CD14-positive monocyte (primary cell): ENCODE measurements around the gene CSNK2A2. TPM values are rescaled to one million over a fixed set of nuclear protein-coding genes. Genes with fewer than 3 reads are reported as not detected.

Experiments used
- DNase-seq, 3 donors: peaks; one replicate each; pipeline ENCODE4 v3.0.0-alpha.2; 2011 to 2022
- H2AFZ ChIP-seq: 2 replicates; pipeline ENCODE4 v1.6.0; 2012; ENCODE audit warnings: mild to moderate bottlenecking, low read depth, low read length, inconsistent platforms; ENCODE audit not compliant: insufficient read depth, poor library complexity, severe bottlenecking
- H3K27ac ChIP-seq, 2 donors: 1 replicate in 1 of 2; 2 replicates in 1 of 2; pipeline ENCODE4 v1.5.1; 2012 to 2013; ENCODE audit warnings: low read length in 2 of 2, control low read depth in 1 of 2, inconsistent platforms in 1 of 2, low read depth in 1 of 2, mild to moderate bottlenecking in 1 of 2
- H3K27me3 ChIP-seq, 2 donors: one replicate each; pipeline versions ENCODE4 v1.6.0 to v1.6.1; 2011 to 2013; ENCODE audit warnings: low read length in 2 of 2; ENCODE audit not compliant: control insufficient read depth in 2 of 2, insufficient read depth in 2 of 2
- H3K36me3 ChIP-seq, 2 donors: replicated peaks in 1 of 2; 1 replicate in 1 of 2; 2 replicates in 1 of 2; pipeline versions ENCODE4 v1.5.1 to v1.6.1; 2012 to 2013; ENCODE audit warnings: low read length in 2 of 2, control low read depth in 1 of 2, inconsistent platforms in 1 of 2, mild to moderate bottlenecking in 1 of 2; ENCODE audit not compliant: insufficient read depth in 2 of 2, control insufficient read depth in 1 of 2
- H3K4me1 ChIP-seq, 2 donors: 1 replicate in 1 of 2; 2 replicates in 1 of 2; pipeline versions ENCODE4 v1.5.1 to v1.6.1; 2012 to 2013; ENCODE audit warnings: low read length in 2 of 2, control low read depth in 1 of 2, inconsistent platforms in 1 of 2, mild to moderate bottlenecking in 1 of 2, moderate library complexity in 1 of 2; ENCODE audit not compliant: insufficient read depth in 2 of 2, control insufficient read depth in 1 of 2
- H3K4me2 ChIP-seq: replicated peaks from 2 replicates; pipeline ENCODE3; 2012; ENCODE audit warnings: low read length, moderate library complexity, mild to moderate bottlenecking; ENCODE audit not compliant: poor library complexity, severe bottlenecking; ENCODE audit errors: extremely low read depth
- H3K4me3 ChIP-seq, 3 experiments: fragments of 200-600 bp in 1 of 3; sonication (generic) in 1 of 3; replicated peaks in 1 of 3; 1 replicate in 2 of 3; 2 replicates in 1 of 3; pipeline ENCODE4 v1.5.1; 2011 to 2013; ENCODE audit warnings: low read length in 3 of 3, mild to moderate bottlenecking in 3 of 3, control low read depth in 2 of 3, low read depth in 2 of 3, inconsistent platforms in 1 of 3, moderate library complexity in 1 of 3
- H3K79me2 ChIP-seq: 2 replicates; pipeline ENCODE4 v1.6.0; 2012; ENCODE audit warnings: mild to moderate bottlenecking, control low read depth, inconsistent platforms, low read length, moderate library complexity; ENCODE audit not compliant: insufficient read depth
- H3K9ac ChIP-seq: 2 replicates; pipeline ENCODE4 v1.6.0; 2017; ENCODE audit warnings: low read length, mild to moderate bottlenecking; ENCODE audit not compliant: insufficient read depth, poor library complexity, severe bottlenecking
- H3K9me3 ChIP-seq, 2 donors: replicated peaks in 1 of 2; 1 replicate in 1 of 2; 2 replicates in 1 of 2; pipeline versions ENCODE4 v1.5.1 to v1.6.1; 2012 to 2013; ENCODE audit warnings: low read length in 2 of 2, control low read depth in 1 of 2; ENCODE audit not compliant: control insufficient read depth in 1 of 2, insufficient read depth in 1 of 2
- H4K20me1 ChIP-seq: 2 replicates; pipeline ENCODE4 v1.6.0; 2012; ENCODE audit warnings: mild to moderate bottlenecking, low read length, control low read depth, moderate library complexity; ENCODE audit not compliant: insufficient read depth
- H3K27ac Mint-ChIP-seq, 7 donors: one replicate each; pipeline ENCODE4 v1.8.0; 2020; ENCODE audit warnings: mild to moderate bottlenecking in 7 of 7, mixed read lengths in 7 of 7, moderate library complexity in 6 of 7, inconsistent platforms in 2 of 7
- H3K27me3 Mint-ChIP-seq, 3 donors: one replicate each; pipeline ENCODE4 v1.8.0; 2021 to 2022; ENCODE audit warnings: low read depth in 3 of 3, mild to moderate bottlenecking in 3 of 3, mixed read lengths in 3 of 3, moderate library complexity in 3 of 3, inconsistent platforms in 1 of 3
- H3K36me3 Mint-ChIP-seq, 2 donors: one replicate each; pipeline ENCODE4 v1.8.0; 2020; ENCODE audit warnings: mixed read lengths in 2 of 2, inconsistent platforms in 1 of 2, mild to moderate bottlenecking in 1 of 2
- H3K4me1 Mint-ChIP-seq: one replicate; pipeline ENCODE4 v1.8.0; 2020; ENCODE audit warnings: mild to moderate bottlenecking, mixed read lengths
- H3K4me3 Mint-ChIP-seq, 2 donors: one replicate each; pipeline ENCODE4 v1.8.0; 2020; ENCODE audit warnings: mild to moderate bottlenecking in 2 of 2, mixed read lengths in 2 of 2, moderate library complexity in 1 of 2
- H3K9me3 Mint-ChIP-seq, 7 donors: one replicate each; pipeline ENCODE4 v1.8.0; 2020 to 2022; ENCODE audit warnings: mixed read lengths in 7 of 7, mild to moderate bottlenecking in 6 of 7, moderate library complexity in 6 of 7, inconsistent platforms in 2 of 7
- WGBS: methylation state at CpG from one replicate; pipeline ENCODE4 v1.1.5; 2013; ENCODE audit warnings: missing lambda C conversion rate; ENCODE audit not compliant: insufficient coverage; 5-methylcytosine and 5-hydroxymethylcytosine counted together
- intact Hi-C, 2 donors: fragments of 100-400 bp; cut with micrococcal nuclease; formaldehyde crosslinking; loops; one replicate each; pipeline versions ENCODE4 v1.15.0 to v1.15.1; 2023
- polyA plus RNA-seq, 3 donors: library from polyadenylated mRNA; depleted of rRNA in 1 of 3; unstranded in 2 of 3; stranded (reverse) in 1 of 3; fragments of 300-500 nt in 2 of 3; fragments of >200 nt in 1 of 3; fragmentation: Illumina TruSeq in 2 of 3; gene quantifications; 1 replicate in 2 of 3; 2 replicates in 1 of 3; pipeline ENCODE4 v1.2.3, GENCODE V29; 2012 to 2021
- TF ChIP-seq, protein P1 (sequence below): fragments of 200-600 bp; IDR thresholded peaks from one replicate; pipeline ENCODE4 v1.8.0; 2022; ENCODE audit warnings: antibody characterized with exemption, mild to moderate bottlenecking

CSNK2A2 gene
- polyA plus RNA-seq, 3 donors: 1.6 to 24.7 (median 9.2) TPM

DNA sequence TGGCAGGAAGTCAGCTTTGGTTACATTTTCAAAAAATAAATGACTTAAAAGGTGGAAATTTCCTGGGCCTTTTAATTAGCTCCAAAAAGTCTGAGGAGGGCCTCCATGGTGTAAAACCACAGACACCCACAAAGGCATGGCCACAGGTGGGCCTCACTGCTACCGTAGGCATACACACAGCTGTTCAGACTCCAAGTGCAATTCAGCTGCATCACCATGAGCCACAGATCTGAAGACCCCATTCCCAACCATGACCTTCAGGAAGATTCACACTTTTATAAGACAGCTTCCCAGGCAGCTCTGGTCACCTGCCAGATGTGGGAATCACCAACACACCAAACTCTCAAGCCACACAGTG is 20.6 kb downstream of the CSNK2A2 start:
- TF ChIP-seq, protein P1, sequence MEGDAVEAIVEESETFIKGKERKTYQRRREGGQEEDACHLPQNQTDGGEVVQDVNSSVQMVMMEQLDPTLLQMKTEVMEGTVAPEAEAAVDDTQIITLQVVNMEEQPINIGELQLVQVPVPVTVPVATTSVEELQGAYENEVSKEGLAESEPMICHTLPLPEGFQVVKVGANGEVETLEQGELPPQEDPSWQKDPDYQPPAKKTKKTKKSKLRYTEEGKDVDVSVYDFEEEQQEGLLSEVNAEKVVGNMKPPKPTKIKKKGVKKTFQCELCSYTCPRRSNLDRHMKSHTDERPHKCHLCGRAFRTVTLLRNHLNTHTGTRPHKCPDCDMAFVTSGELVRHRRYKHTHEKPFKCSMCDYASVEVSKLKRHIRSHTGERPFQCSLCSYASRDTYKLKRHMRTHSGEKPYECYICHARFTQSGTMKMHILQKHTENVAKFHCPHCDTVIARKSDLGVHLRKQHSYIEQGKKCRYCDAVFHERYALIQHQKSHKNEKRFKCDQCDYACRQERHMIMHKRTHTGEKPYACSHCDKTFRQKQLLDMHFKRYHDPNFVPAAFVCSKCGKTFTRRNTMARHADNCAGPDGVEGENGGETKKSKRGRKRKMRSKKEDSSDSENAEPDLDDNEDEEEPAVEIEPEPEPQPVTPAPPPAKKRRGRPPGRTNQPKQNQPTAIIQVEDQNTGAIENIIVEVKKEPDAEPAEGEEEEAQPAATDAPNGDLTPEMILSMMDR: no peak
- intact Hi-C loops: no loop called here
- Mint-ChIP-seq H3K4me1 (no peaks in the 10 kb centered on the region), H3K27me3 (peaks cover 0 to 2% (median 0%) of the 10 kb centered on the region in 3 donors), H3K36me3 (peaks cover 78 to 92% of the 10 kb centered on the region in 2 donors), H3K4me3 (no peak overlapping the region), H3K27ac (peak overlapping the region in 3 of 7 donors; percentile 4 to 69 (median 35)), H3K9me3 (peaks cover 0 to 2% (median 0%) of the 10 kb centered on the region in 7 donors)
- Histone ChIP-seq H3K36me3 (peaks cover 64 to 100% of the 10 kb centered on the region in 2 donors), H3K27ac (no peak overlapping the region), H3K27me3 (no peaks in the 10 kb centered on the region), H3K79me2 (peaks cover 4% of the 10 kb centered on the region), H3K9ac (no peak overlapping the region), H3K4me1 (no peaks in the 10 kb centered on the region), H4K20me1 (peaks cover 22% of the 10 kb centered on the region), H3K9me3 (no peaks in the 10 kb centered on the region), H2AFZ (no peak overlapping the region), H3K4me2 (no peak overlapping the region), H3K4me3 (no peak overlapping the region)
- DNase-seq: no peak
- 88% methylated on average over 1 of the region's 1 CpG for WGBS

DNA sequence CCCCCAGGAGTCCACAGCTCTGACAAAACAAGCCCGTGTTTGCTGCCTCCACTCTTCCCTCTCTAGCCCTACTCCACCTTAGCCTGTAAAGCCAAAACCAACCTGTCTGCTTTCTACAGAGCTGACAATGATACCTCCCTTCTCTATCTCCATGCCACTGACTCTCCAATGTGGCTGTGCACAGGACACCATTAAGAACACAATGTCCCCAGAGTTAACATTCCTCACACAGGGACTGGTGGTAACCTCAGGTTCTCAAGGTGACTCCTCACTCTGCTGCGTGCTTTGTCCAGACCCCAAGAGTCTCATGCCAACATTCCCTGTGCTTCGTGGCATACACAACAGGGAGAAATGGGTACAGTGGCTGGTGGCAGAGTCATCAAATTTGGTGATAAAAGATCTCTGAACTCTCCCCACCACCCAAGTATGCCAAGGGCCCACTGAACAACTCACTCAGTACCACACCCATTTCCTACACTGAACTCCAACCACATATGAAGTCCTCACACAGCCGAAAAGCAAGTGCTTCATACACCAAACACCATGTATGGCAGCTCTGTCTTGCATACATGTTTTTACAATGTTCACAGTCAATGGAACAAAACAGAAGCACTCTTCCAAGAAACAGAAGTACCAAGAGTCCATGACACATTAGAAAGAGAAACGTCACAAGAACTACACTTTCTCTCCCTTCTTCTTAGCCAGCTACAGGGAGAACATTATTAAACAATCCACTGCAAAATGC is 21.1 kb downstream of the CSNK2A2 start:
- no peaks in the 10 kb centered on the region for H3K4me1 Mint-ChIP-seq
- intact Hi-C loops: no loop called here
- no peak overlapping the region for H3K4me2 ChIP-seq
- H3K9me3 ChIP-seq: no peaks in the 10 kb centered on the region
- no peak for DNase-seq
- H3K36me3 Mint-ChIP-seq: peaks cover 79 to 91% of the 10 kb centered on the region in 2 donors
- TF ChIP-seq, protein P1: no peak
- 100% methylated on average over 3 of the region's 5 CpGs for WGBS
- H4K20me1 ChIP-seq: peaks cover 22% of the 10 kb centered on the region
- H3K27ac ChIP-seq: no peak overlapping the region
- no peaks in the 10 kb centered on the region for H3K4me1 ChIP-seq
- H3K9ac ChIP-seq: no peak overlapping the region
- H3K4me3 ChIP-seq: no peak overlapping the region
- peaks cover 67 to 98% of the 10 kb centered on the region in 2 donors for H3K36me3 ChIP-seq
- peaks cover 0 to 1% (median 0%) of the 10 kb centered on the region in 3 donors for H3K27me3 Mint-ChIP-seq
- peak overlapping the region in 2 of 7 donors; percentile 16 to 69 for H3K27ac Mint-ChIP-seq
- peaks cover 4% of the 10 kb centered on the region for H3K79me2 ChIP-seq
- no peak overlapping the region for H2AFZ ChIP-seq
- peaks cover 0 to 2% (median 0%) of the 10 kb centered on the region in 7 donors for H3K9me3 Mint-ChIP-seq
- H3K27me3 ChIP-seq: no peaks in the 10 kb centered on the region
- H3K4me3 Mint-ChIP-seq: no peak overlapping the region
